Gastrocnemius medialis (tissue), 4 donors: ENCODE measurements around the gene FCGR3A.
"Not testable (repeated sequence)": the region's sequence is repeated elsewhere in the genome, so short reads cannot be mapped to it uniquely, and the experiment has no call there.

Source experiments
- POLR2A ChIP-seq, 2 donors: fragments of 450-650 bp; IDR thresholded peaks; one replicate each; pipeline ENCODE4 v1.6.1; 2017; ENCODE audit warnings: antibody characterized with exemption in 2 of 2, mild to moderate bottlenecking in 2 of 2, moderate library complexity in 2 of 2
- TF ChIP-seq, protein P1 (sequence below), 5 experiments: fragments of 450-650 bp in 3 of 5; fragments of 200-600 bp in 2 of 5; sonication (generic) in 2 of 5; IDR thresholded peaks in 4 of 5; conservative IDR thresholded peaks in 1 of 5; 1 replicate in 4 of 5; 2 replicates in 1 of 5; pipeline ENCODE4 v1.5.1; 2016 to 2019; ENCODE audit warnings: antibody characterized with exemption in 5 of 5, mild to moderate bottlenecking in 3 of 5, moderate library complexity in 3 of 5

DNA sequence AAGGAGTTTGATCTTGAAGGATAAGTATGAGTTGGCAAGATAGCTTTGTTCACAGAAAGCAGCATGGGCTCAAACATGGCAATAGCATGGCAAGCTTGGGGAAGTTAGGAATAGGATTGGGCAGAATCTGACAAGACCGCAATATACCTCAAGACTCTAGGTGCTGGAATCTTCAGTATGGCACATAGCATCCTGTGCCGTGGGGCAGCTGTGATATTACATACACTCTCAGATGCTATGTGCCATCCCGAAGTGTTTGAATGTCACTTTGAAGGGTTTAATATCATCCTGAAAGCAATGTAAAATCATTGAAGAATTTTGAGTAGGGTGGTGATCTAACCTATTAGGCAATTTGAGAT is 17.0 kb upstream of the FCGR3A start:
- TF ChIP-seq, protein P1, sequence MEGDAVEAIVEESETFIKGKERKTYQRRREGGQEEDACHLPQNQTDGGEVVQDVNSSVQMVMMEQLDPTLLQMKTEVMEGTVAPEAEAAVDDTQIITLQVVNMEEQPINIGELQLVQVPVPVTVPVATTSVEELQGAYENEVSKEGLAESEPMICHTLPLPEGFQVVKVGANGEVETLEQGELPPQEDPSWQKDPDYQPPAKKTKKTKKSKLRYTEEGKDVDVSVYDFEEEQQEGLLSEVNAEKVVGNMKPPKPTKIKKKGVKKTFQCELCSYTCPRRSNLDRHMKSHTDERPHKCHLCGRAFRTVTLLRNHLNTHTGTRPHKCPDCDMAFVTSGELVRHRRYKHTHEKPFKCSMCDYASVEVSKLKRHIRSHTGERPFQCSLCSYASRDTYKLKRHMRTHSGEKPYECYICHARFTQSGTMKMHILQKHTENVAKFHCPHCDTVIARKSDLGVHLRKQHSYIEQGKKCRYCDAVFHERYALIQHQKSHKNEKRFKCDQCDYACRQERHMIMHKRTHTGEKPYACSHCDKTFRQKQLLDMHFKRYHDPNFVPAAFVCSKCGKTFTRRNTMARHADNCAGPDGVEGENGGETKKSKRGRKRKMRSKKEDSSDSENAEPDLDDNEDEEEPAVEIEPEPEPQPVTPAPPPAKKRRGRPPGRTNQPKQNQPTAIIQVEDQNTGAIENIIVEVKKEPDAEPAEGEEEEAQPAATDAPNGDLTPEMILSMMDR (IDR thresholded peaks at IDR 0.05 in 4 of 5, conservative IDR thresholded peaks at IDR 0.05 in 1 of 5): not testable (repeated sequence)
- not testable (repeated sequence) for TF ChIP-seq POLR2A (IDR thresholded peaks at IDR 0.05)
